ENCODE measurements around the gene TTLL11.
"Not testable (repeated sequence)": the region's sequence is repeated elsewhere in the genome, so short reads cannot be mapped to it uniquely, and the experiment has no call there.

The TTLL11 gene

GRCh38 chr9:121802753-121803152, 290.4 kb downstream of the TTLL11 start:
- no peak for DNase-seq

- DNase-seq, result no peak
These were observed 291.5 kb downstream of the TTLL11 start for GRCh38 chr9:121801579-121801978.

GRCh38 chr9:121800376-121800775, 292.7 kb downstream of the TTLL11 start:
- DNase-seq, result no peak

GRCh38 chr9:121798941-121799340, 294.2 kb downstream of the TTLL11 start:
- no peak for DNase-seq

- no peak for DNase-seq
These were observed 296.0 kb downstream of the TTLL11 start for GRCh38 chr9:121797081-121797480.

GRCh38 chr9:121794334-121794733, 298.8 kb downstream of the TTLL11 start:
- not testable (repeated sequence) for DNase-seq

GRCh38 chr9:121792476-121792875, 300.6 kb downstream of the TTLL11 start:
- DNase-seq, result not testable (repeated sequence)

- DNase-seq, result no peak
These were observed 302.3 kb downstream of the TTLL11 start for GRCh38 chr9:121790841-121791240.

GRCh38 chr9:121788686-121789366, 304.3 kb downstream of the TTLL11 start:
- DNase-seq, result no peak

GRCh38 chr9:121786998-121787422, 306.1 kb downstream of the TTLL11 start:
- no peak for DNase-seq

GRCh38 chr9:121786543-121786948, 306.6 kb downstream of the TTLL11 start:
- DNase-seq, result no peak

- DNase-seq, result no peak
These were observed 307.2 kb downstream of the TTLL11 start for GRCh38 chr9:121785673-121786542.

- DNase-seq, result no peak
These were observed 308.2 kb downstream of the TTLL11 start for GRCh38 chr9:121784731-121785411.

- DNase-seq, result no peak
These were observed 309.3 kb downstream of the TTLL11 start for GRCh38 chr9:121783521-121784507.

GRCh38 chr9:121783111-121783510, 310.0 kb downstream of the TTLL11 start:
- DNase-seq, result no peak

GRCh38 chr9:121782514-121783110, 310.5 kb downstream of the TTLL11 start:
- DNase-seq, result no peak

- no peak for DNase-seq
These were observed 311.2 kb downstream of the TTLL11 start for GRCh38 chr9:121781701-121782464.

GRCh38 chr9:121781145-121781548, 312.0 kb downstream of the TTLL11 start:
- DNase-seq, result no peak

- DNase-seq, result no peak
These were observed 312.7 kb downstream of the TTLL11 start for GRCh38 chr9:121780177-121781040.
